Tongue (tissue), 2 donors: Measurements from ENCODE around the gene GPX4. TPM values are rescaled to one million over a fixed set of nuclear protein-coding genes. Genes with fewer than 3 reads are reported as not detected.

ENCODE experiments used
- DNase-seq: peaks from one replicate; pipeline ENCODE4 v3.0.0-alpha.2; 2015
- total RNA-seq: library from RNA; depleted of rRNA; stranded (reverse); fragments of >200 nt; gene quantifications from one replicate; pipeline ENCODE4 v1.2.3, GENCODE V29; 2014

GPX4 gene
- total RNA-seq, 1 donor from 2014 or later, result 115 TPM

- DNase-seq, result no peak
Observed at GRCh38 chr19:1102407-1103131, 1.2 kb upstream of the GPX4 start.

- no peak for DNase-seq
Observed at GRCh38 chr19:1103132-1103707, 574 bp upstream of the GPX4 start.

- DNase-seq, result peak; percentile 82
Observed at GRCh38 chr19:1104311-1105007, 665 bp downstream of the GPX4 start.

- DNase-seq, result peak; percentile 59
Observed at GRCh38 chr19:1105008-1105872, 1.4 kb downstream of the GPX4 start.

- DNase-seq, result no peak
Observed at GRCh38 chr19:1105873-1106840, 2.4 kb downstream of the GPX4 start.

GRCh38 chr19:1106841-1107660 is 3.3 kb downstream of the GPX4 start:
- no peak for DNase-seq

GRCh38 chr19:1107661-1108261 is 4.0 kb downstream of the GPX4 start:
- no peak for DNase-seq

- DNase-seq, result no peak
Observed at GRCh38 chr19:1108291-1109031, 4.7 kb downstream of the GPX4 start.

- no peak for DNase-seq
Observed at GRCh38 chr19:1109032-1109551, 5.3 kb downstream of the GPX4 start.

- no peak for DNase-seq
Observed at GRCh38 chr19:1109697-1110671, 6.2 kb downstream of the GPX4 start.

GRCh38 chr19:1110809-1111640 is 7.2 kb downstream of the GPX4 start:
- DNase-seq, result peak; percentile 61

- DNase-seq, result no peak
Observed at GRCh38 chr19:1111641-1112267, 8.0 kb downstream of the GPX4 start.

- DNase-seq, result peak; percentile 58
Observed at GRCh38 chr19:1112268-1113029, 8.7 kb downstream of the GPX4 start.

- DNase-seq, result peak; percentile 97
Observed at GRCh38 chr19:1113030-1113985, 9.5 kb downstream of the GPX4 start.
